IMR-90 (cell line): ENCODE data around the gene RUNX1. TPM values are rescaled to one million over a fixed set of nuclear protein-coding genes. Genes with fewer than 3 reads are reported as not detected.
A peak's percentile ranks its signal among the peaks of the same experiment; 100 is the strongest.

Experiments used
- ATAC-seq: fragments of 200-7000 bp; cut with Tn5 transposase; 2 replicates; pipeline ENCODE4 v1.9.1; 2020; ENCODE audit warnings: low read depth, mild to moderate bottlenecking, moderate library complexity
- BruUV-seq: library from RNA; stranded (reverse); fragments of 400-500 nt; replicated peaks from 2 replicates; lab custom pipeline; 2021; lab: Mats Ljungman, UMichigan
- CTCF ChIA-PET: fragments of 300-600 bp; formaldehyde crosslinking; extraction: SDS; loops from one replicate; lab custom pipeline; 2021; ENCODE audit warnings: antibody characterized with exemption; lab: Yijun Ruan, JAX
- POLR2A ChIA-PET: fragments of 300-600 bp; sonication (Branson Sonifier 250); formaldehyde crosslinking; loops from one replicate; lab custom pipeline; 2022; ENCODE audit warnings: antibody characterized with exemption; ENCODE audit not compliant: unreplicated experiment; lab: Charles Lee
- DNase-seq: peaks from one replicate; pipeline ENCODE4 v3.0.0; 2013
- H2AFZ ChIP-seq: replicated peaks from 2 replicates; pipeline ENCODE3; 2013; ENCODE audit warnings: low read length, mild to moderate bottlenecking; ENCODE audit not compliant: poor library complexity
- H2AK5ac ChIP-seq: 2 replicates; pipeline ENCODE4 v1.6.1; 2013; ENCODE audit warnings: low read depth, low read length, inconsistent platforms
- H2AK9ac ChIP-seq: replicated peaks from 2 replicates; pipeline ENCODE3; 2013; ENCODE audit warnings: mild to moderate bottlenecking, low read depth, low read length, moderate library complexity; ENCODE audit not compliant: poor library complexity
- H2BK120ac ChIP-seq: 2 replicates; pipeline ENCODE4 v1.6.1; 2013; ENCODE audit warnings: low read depth, low read length, inconsistent platforms
- H2BK15ac ChIP-seq: 3 replicates; pipeline ENCODE4 v1.6.1; 2013; ENCODE audit warnings: low read depth, low read length, inconsistent platforms
- H2BK20ac ChIP-seq: 2 replicates; pipeline ENCODE4 v1.6.1; 2013; ENCODE audit warnings: low read depth, mild to moderate bottlenecking, inconsistent platforms, low read length, moderate library complexity
- H2BK5ac ChIP-seq: 2 replicates; pipeline ENCODE4 v1.6.1; 2013; ENCODE audit warnings: mild to moderate bottlenecking, low read depth, low read length, inconsistent platforms; ENCODE audit not compliant: poor library complexity, severe bottlenecking
- H3K14ac ChIP-seq: replicated peaks from 2 replicates; pipeline ENCODE4 v1.6.1; 2013; ENCODE audit warnings: low read depth, low read length, inconsistent platforms
- H3K18ac ChIP-seq: 2 replicates; pipeline ENCODE4 v1.6.1; 2013; ENCODE audit warnings: low read depth, low read length, control low read depth
- H3K23ac ChIP-seq: 2 replicates; pipeline ENCODE4 v1.6.1; 2013; ENCODE audit warnings: low read depth, low read length, inconsistent platforms
- H3K27ac ChIP-seq: 2 replicates; pipeline ENCODE4 v1.5.1; 2013; ENCODE audit warnings: mild to moderate bottlenecking, control low read depth, low read length; ENCODE audit not compliant: insufficient read depth
- H3K27me3 ChIP-seq: 2 replicates; pipeline ENCODE4 v1.6.1; 2013; ENCODE audit warnings: low read length; ENCODE audit not compliant: control insufficient read depth, insufficient read depth
- H3K36me3 ChIP-seq: 2 replicates; pipeline ENCODE4 v1.6.1; 2013; ENCODE audit warnings: low read length, mixed read lengths; ENCODE audit not compliant: control insufficient read depth, insufficient read depth
- H3K4ac ChIP-seq: 2 replicates; pipeline ENCODE4 v1.6.1; 2013; ENCODE audit warnings: low read depth, low read length, inconsistent platforms
- H3K4me1 ChIP-seq: 2 replicates; pipeline ENCODE4 v1.6.1; 2013; ENCODE audit warnings: low read length, mixed read lengths; ENCODE audit not compliant: control insufficient read depth, insufficient read depth
- H3K4me2 ChIP-seq: 2 replicates; pipeline ENCODE4 v1.6.1; 2013; ENCODE audit warnings: low read depth, mild to moderate bottlenecking, control low read depth, low read length, moderate library complexity
- H3K4me3 ChIP-seq: 2 replicates; pipeline ENCODE4 v1.5.1; 2013; ENCODE audit warnings: low read depth, mild to moderate bottlenecking, control low read depth, low read length, moderate library complexity; ENCODE audit not compliant: insufficient read depth
- H3K56ac ChIP-seq: 2 replicates; pipeline ENCODE4 v1.6.1; 2013; ENCODE audit warnings: low read length, inconsistent platforms; ENCODE audit not compliant: insufficient read depth; ENCODE audit errors: extremely low read depth
- H3K79me1 ChIP-seq, 2 experiments: 2 replicates each; pipeline ENCODE4 v1.6.1; 2013; ENCODE audit warnings: low read length in 2 of 2, inconsistent platforms in 1 of 2, low read depth in 1 of 2
- H3K9ac ChIP-seq: 2 replicates; pipeline ENCODE4 v1.6.1; 2013; ENCODE audit warnings: low read depth, low read length, control low read depth
- H3K9me1 ChIP-seq: 2 replicates; pipeline ENCODE4 v1.6.1; 2013; ENCODE audit warnings: low read length, inconsistent platforms; ENCODE audit not compliant: insufficient read depth
- H3K9me3 ChIP-seq: 2 replicates; pipeline ENCODE4 v1.6.1; 2013; ENCODE audit warnings: low read length; ENCODE audit not compliant: control insufficient read depth, insufficient read depth
- H4K20me1 ChIP-seq: 2 replicates; pipeline ENCODE4 v1.6.1; 2013; ENCODE audit warnings: low read length, inconsistent platforms; ENCODE audit not compliant: insufficient read depth
- H4K5ac ChIP-seq: 2 replicates; pipeline ENCODE4 v1.6.1; 2013; ENCODE audit warnings: mild to moderate bottlenecking, low read depth, low read length, control low read depth
- H4K8ac ChIP-seq, 2 experiments: 2 replicates each; pipeline ENCODE4 v1.6.1; 2013; ENCODE audit warnings: low read depth in 2 of 2, low read length in 2 of 2, control low read depth in 1 of 2, inconsistent platforms in 1 of 2
- H4K91ac ChIP-seq: 2 replicates; pipeline ENCODE4 v1.6.1; 2013; ENCODE audit warnings: low read depth, low read length, inconsistent platforms; ENCODE audit not compliant: insufficient read depth
- BHLHE40 ChIP-seq: fragments of 150-350 bp; IDR thresholded peaks from 2 replicates; pipeline ENCODE4 v1.6.1; 2016; ENCODE audit warnings: mild to moderate bottlenecking, low read depth, low read length
- CEBPB ChIP-seq: IDR thresholded peaks from 2 replicates; pipeline ENCODE4 v1.6.1; 2012; ENCODE audit warnings: low read depth, low read length, improper control_type of control experiment
- CHD1 ChIP-seq: IDR thresholded peaks from 2 replicates; pipeline ENCODE4 v1.6.1; 2012; ENCODE audit warnings: low read depth, low read length, improper control_type of control experiment
- CTCF ChIP-seq: conservative IDR thresholded peaks from 2 replicates; pipeline ENCODE4 v1.5.1; 2012; ENCODE audit warnings: mild to moderate bottlenecking, low read depth, low read length, improper control_type of control experiment
- ELK1 ChIP-seq: fragments of 150-350 bp; IDR thresholded peaks from 2 replicates; pipeline ENCODE4 v1.6.1; 2016; ENCODE audit warnings: low read depth, mild to moderate bottlenecking, low read length, moderate library complexity, borderline replicate concordance
- FOS ChIP-seq: fragments of 150-350 bp; IDR thresholded peaks from 2 replicates; pipeline ENCODE4 v1.6.1; 2016; ENCODE audit warnings: low read depth, low read length
- NFE2L2 ChIP-seq: fragments of 150-350 bp; IDR thresholded peaks from 2 replicates; pipeline ENCODE4 v1.6.1; 2016; ENCODE audit warnings: low read depth, mild to moderate bottlenecking, low read length
- POLR2A ChIP-seq: IDR thresholded peaks from 2 replicates; pipeline ENCODE4 v1.6.1; 2012; ENCODE audit warnings: mild to moderate bottlenecking, low read depth, low read length
- RFX5 ChIP-seq: IDR thresholded peaks from 2 replicates; pipeline ENCODE4 v1.8.0; 2012; ENCODE audit warnings: low read depth, mild to moderate bottlenecking, low read length, moderate library complexity
- SMC3 ChIP-seq: fragments of 150-350 bp; IDR thresholded peaks from 2 replicates; pipeline ENCODE4 v1.6.1; 2016; ENCODE audit warnings: low read depth, mild to moderate bottlenecking, antibody characterized with exemption, low read length, moderate library complexity
- WGBS, 2 experiments: methylation state at CpG; one replicate each; pipeline versions ENCODE4 v1.1.5 to v1.1.7; 2013; ENCODE audit warnings: missing lambda C conversion rate in 2 of 2; ENCODE audit not compliant: insufficient read length in 1 of 2; ENCODE audit errors: extremely low coverage in 2 of 2; 5-methylcytosine and 5-hydroxymethylcytosine counted together
- dilution Hi-C: fragments of 300-500 bp; cut with HindIII; formaldehyde crosslinking; loops from one replicate; pipeline ENCODE4 v1.14.3; 2018; ENCODE audit warnings: low sequenced_read_pairs; ENCODE audit not compliant: unreplicated experiment
- in situ Hi-C: fragments of 300-500 bp; cut with MboI; formaldehyde crosslinking; loops from 3 replicates; pipeline ENCODE4 v1.14.3; 2019; ENCODE audit warnings: low sequenced_read_pairs, inconsistent platforms, mixed read lengths
- intact Hi-C: fragments of 100-400 bp; cut with micrococcal nuclease; formaldehyde crosslinking; loops from 2 replicates; pipeline ENCODE4 v1.10.0; 2022
- polyA plus RNA-seq, 3 experiments: library from polyadenylated mRNA; depleted of rRNA; stranded (reverse); fragments of >200 nt; gene quantifications; 2 replicates each; pipeline ENCODE4 v1.2.3, GENCODE V29; 2012; ENCODE audit warnings: low replicate concordance in 1 of 3
- total RNA-seq: library from RNA; depleted of rRNA; stranded (reverse); fragments of >200 nt; gene quantifications from 2 replicates; pipeline ENCODE4 v1.2.3, GENCODE V29; 2012
- TF ChIP-seq, protein P1 (sequence below): fragments of 150-350 bp; IDR thresholded peaks from 2 replicates; pipeline ENCODE4 v1.6.1; 2017; ENCODE audit warnings: mild to moderate bottlenecking, antibody characterized with exemption, low read length, low read depth

The RUNX1 gene
- total and polyA plus RNA-seq, 2 of the 4 experiments (the other 2 are of a cell fraction) = 34.5 to 56.5 TPM

GRCh38 chr21:35006248-35006647 lies 42.9 kb downstream of the RUNX1 start:
- Histone ChIP-seq H2BK5ac (no peak overlapping the region), H3K4ac (peak overlapping the region; percentile 89), H3K14ac (peak overlapping the region; percentile 48; the same call in 1 of the 2 replicates), H3K9me3 (no peaks in the 10 kb centered on the region), H3K27me3 (no peaks in the 10 kb centered on the region), H2AK9ac (no peak overlapping the region), H3K18ac (no peak overlapping the region), H3K36me3 (no peaks in the 10 kb centered on the region), H3K4me1 (peaks cover 15% of the 10 kb centered on the region), H4K91ac (peak overlapping the region; percentile 50; the same call in 1 of the 2 replicates), H3K4me3 (no peak overlapping the region), H3K27ac (no peak overlapping the region), H3K56ac (no peak overlapping the region), H3K4me2 (no peak overlapping the region), H3K23ac (no peak overlapping the region), H4K20me1 (no peaks in the 10 kb centered on the region), H2BK15ac (peak overlapping the region; percentile 90; the same call in 1 of the 3 replicates), H4K8ac (no peak overlapping the region; a peak in 1 of 4 replicates), H2BK120ac (peak overlapping the region; percentile 94), H4K5ac (no peak overlapping the region), H3K9ac (no peak overlapping the region), H3K9me1 (peaks cover 23% of the 10 kb centered on the region), H2AK5ac (peak overlapping the region; percentile 5), H3K79me1 (peaks cover 0 to 20% of the 10 kb centered on the region in 2 experiments; a peak in 2 of 4 replicates), H2AFZ (no peak overlapping the region), H2BK20ac (peak overlapping the region; percentile 11; the same call in 1 of the 2 replicates)
- dilution Hi-C loops = no loop called here
- ChIA-PET POLR2A (no interaction called here), CTCF (no interaction called here)
- WGBS, 2 experiments = 100% methylated on average over 2 of the region's 3 CpGs; no CpG with 5 or more reads in 1 of the 2 experiments
- TF ChIP-seq SMC3 = no peak
- TF ChIP-seq, protein P1, sequence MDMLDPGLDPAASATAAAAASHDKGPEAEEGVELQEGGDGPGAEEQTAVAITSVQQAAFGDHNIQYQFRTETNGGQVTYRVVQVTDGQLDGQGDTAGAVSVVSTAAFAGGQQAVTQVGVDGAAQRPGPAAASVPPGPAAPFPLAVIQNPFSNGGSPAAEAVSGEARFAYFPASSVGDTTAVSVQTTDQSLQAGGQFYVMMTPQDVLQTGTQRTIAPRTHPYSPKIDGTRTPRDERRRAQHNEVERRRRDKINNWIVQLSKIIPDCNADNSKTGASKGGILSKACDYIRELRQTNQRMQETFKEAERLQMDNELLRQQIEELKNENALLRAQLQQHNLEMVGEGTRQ = no peak
- TF ChIP-seq CTCF = no peak
- TF ChIP-seq NFE2L2 = no peak
- TF ChIP-seq POLR2A = no peak
- TF ChIP-seq BHLHE40 = no peak
- no peak for TF ChIP-seq FOS
- TF ChIP-seq CHD1 = no peak
- no peak for TF ChIP-seq ELK1
- no peak for TF ChIP-seq CEBPB
- no peak for TF ChIP-seq RFX5
- intact Hi-C loops = no loop called here
- DNase-seq = no peak
- no peak for ATAC-seq
- in situ Hi-C loops = no loop called here
- BruUV-seq = no TSS peak
